Astrocyte of the spinal cord (primary cell): ENCODE measurements around the gene ZKSCAN1.

Experiments used
- DNase-seq: peaks from one replicate; pipeline ENCODE4 v3.0.0; 2011; ENCODE audit warnings: low read depth, low spot score
- H3K4me3 ChIP-seq: 2 replicates; pipeline ENCODE4 v1.5.1; 2011; ENCODE audit warnings: low read depth, mild to moderate bottlenecking, low read length, moderate library complexity
- in situ Hi-C: cut with HindIII; loops from 2 replicates; pipeline ENCODE4 v1.10.0; 2017; ENCODE audit warnings: low sequenced_read_pairs
- TF ChIP-seq, protein P1 (sequence below): IDR thresholded peaks from 2 replicates; pipeline ENCODE4 v1.5.1; 2012; ENCODE audit warnings: low read depth, mild to moderate bottlenecking, low read length, inconsistent platforms

ZKSCAN1 gene

DNA sequence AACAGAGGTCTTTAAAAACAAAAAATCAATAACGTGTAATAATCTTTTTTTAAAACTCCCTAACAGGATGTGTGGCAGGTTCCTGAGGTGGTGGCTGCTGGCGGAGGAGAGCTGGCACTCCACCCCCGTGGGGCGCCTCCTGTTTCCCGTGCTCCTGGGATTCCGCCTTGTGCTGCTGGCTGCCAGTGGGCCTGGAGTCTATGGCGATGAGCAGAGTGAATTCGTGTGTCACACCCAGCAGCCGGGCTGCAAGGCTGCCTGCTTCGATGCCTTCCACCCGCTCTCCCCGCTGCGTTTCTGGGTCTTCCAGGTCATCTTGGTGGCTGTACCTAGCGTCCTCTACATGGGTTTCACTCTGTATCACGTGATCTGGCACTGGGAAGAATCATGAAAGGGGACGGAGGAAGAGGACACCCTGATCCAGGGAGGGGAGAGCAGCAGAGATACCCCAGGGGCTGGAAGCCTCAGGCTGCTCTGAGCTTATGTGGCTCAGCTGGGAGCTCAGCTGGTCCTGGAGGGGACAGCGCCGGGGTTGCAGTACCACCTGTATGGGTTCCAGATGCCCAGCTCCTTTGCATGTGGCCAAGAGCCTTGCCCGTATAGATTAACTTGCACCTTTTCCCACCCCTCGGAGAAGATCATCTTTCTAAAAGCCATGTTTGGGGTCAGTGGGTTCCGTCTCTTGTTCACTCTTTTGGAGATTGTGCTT, 22.9 kb upstream of the ZKSCAN1 start:
- no peak for DNase-seq
- H3K4me3 ChIP-seq: no peak overlapping the region
- TF ChIP-seq, protein P1, sequence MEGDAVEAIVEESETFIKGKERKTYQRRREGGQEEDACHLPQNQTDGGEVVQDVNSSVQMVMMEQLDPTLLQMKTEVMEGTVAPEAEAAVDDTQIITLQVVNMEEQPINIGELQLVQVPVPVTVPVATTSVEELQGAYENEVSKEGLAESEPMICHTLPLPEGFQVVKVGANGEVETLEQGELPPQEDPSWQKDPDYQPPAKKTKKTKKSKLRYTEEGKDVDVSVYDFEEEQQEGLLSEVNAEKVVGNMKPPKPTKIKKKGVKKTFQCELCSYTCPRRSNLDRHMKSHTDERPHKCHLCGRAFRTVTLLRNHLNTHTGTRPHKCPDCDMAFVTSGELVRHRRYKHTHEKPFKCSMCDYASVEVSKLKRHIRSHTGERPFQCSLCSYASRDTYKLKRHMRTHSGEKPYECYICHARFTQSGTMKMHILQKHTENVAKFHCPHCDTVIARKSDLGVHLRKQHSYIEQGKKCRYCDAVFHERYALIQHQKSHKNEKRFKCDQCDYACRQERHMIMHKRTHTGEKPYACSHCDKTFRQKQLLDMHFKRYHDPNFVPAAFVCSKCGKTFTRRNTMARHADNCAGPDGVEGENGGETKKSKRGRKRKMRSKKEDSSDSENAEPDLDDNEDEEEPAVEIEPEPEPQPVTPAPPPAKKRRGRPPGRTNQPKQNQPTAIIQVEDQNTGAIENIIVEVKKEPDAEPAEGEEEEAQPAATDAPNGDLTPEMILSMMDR: no peak
- in situ Hi-C loops: no loop called here

DNA sequence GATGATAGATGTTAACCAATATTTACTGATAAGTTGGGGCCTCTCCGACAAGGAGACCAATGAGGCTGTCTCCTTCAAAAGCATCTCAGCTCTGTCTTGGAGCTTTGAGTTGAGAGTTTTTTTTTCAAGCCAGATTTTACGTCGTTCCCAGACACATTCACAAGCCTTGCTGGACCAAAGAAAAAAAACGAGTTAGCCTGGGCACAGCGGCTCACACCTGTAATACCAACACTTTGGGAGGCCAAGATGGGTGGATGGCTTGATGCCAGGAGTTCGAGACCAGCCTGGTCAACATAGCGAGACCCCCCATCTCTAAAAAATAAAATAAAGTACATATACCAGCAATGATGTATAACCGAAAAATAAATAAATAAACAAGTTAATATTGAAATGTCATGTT, 20.6 kb upstream of the ZKSCAN1 start:
- H3K4me3 ChIP-seq: no peak overlapping the region
- in situ Hi-C loops: no loop called here
- no peak for DNase-seq
- TF ChIP-seq, protein P1: no peak

GRCh38 chr7:99996755-99997544, 18.4 kb upstream of the ZKSCAN1 start:
- H3K4me3 ChIP-seq: peak overlapping the region; percentile 39
- in situ Hi-C loops: no loop called here
- DNase-seq: no peak
- TF ChIP-seq, protein P1: no peak

DNA sequence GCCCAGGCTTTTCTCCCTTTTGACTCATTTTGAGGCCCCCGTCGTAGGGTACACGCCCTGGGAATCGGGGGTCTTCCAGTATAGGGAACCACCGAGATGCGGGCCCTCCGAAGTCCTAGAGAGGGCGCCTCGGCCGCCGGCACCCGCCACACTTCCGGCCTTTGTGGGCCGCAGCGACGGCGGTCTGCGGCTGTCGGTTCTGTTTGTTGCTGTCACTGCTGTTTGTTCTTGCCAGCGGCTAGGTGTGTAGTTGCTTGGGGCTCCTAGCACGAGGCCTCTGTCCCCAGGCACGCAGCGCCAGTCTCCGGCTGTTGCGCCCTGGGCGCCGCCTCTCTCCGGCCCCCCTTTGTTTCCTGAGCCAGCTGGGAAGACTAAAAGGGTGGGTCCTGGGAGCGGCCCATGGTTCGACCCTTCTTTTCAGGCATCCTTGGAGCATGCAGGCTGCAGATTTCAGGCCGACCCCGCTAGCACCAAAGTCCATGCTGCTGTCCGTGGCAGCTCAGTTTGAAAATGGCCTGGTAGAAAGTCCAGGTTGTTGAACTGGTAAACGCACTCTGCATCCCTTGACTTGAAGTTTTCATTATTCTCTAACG, 17.8 kb upstream of the ZKSCAN1 start:
- DNase-seq: peak; percentile 27
- in situ Hi-C loops: no loop called here
- TF ChIP-seq, protein P1: peak; percentile 27
- peak overlapping the region; percentile 39 for H3K4me3 ChIP-seq

- TF ChIP-seq, protein P1: no peak
- in situ Hi-C loops: no loop called here
- no peak for DNase-seq
- H3K4me3 ChIP-seq: no peak overlapping the region
Measured at GRCh38 chr7:100000239-100000638, 15.2 kb upstream of the ZKSCAN1 start.

DNA sequence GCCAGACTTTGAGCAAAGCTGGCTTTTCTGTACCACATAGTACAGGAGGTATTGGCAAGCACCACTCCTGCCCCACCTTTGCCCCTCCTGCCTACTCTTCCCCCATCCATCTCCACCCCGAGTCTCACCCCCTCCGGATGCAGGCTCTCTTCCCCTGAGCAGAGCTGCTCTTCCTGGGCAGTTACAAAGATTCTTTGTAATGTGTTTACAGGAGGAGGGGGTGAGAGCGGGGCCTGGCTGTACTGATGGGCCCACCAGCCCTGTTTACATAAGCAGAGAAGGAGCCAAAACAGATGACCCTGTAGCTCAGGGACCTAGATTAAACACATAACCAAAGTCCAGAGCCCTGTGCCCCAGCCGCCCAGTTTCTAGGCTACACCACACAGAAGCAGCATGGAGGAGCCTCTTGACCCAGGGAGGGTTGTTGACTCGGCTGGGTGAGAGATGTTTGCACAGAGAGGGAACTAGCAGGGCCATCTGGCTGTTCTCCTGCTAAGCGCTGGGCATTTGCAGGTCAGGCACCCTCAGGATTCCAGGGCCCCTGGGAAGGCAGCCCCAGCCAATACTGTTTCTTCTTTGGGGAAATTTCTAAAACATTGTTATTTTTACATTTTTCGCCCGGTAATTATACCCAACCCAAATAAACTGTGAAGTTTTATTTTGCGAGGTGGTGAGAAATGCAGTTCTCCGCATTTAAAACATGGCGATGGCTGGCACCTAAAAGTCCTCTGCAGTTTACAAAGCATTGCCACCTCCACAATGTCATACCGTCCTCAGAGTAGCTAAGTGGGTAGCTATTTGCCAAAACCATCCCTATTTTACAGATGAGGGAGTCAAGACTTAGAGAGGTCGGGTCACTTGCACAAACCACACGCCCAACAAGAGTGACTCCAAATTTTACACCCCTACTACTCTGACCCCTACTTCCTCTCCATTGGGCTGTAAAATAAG, 11.4 kb upstream of the ZKSCAN1 start:
- TF ChIP-seq, protein P1: no peak
- in situ Hi-C loops: no loop called here
- DNase-seq: no peak
- no peak overlapping the region for H3K4me3 ChIP-seq
